Activated T-cell treated with anti-CD3 and anti-CD28 coated beads, Interleukin-2, amount 50 U/mL, for 24 hours (primary cell): ENCODE results near the gene HK1.

Experiments used
- DNase-seq: peaks from one replicate; pipeline ENCODE4 v3.0.0-alpha.2; 2020
- H3K27ac Mint-ChIP-seq: 2 replicates; pipeline ENCODE4 v1.8.0; 2020; ENCODE audit warnings: mild to moderate bottlenecking, mixed read lengths
- H3K27me3 Mint-ChIP-seq: 2 replicates; pipeline ENCODE4 v1.8.0; 2020; ENCODE audit warnings: mixed read lengths
- H3K36me3 Mint-ChIP-seq: 2 replicates; pipeline ENCODE4 v1.8.0; 2020; ENCODE audit warnings: low read depth, mixed read lengths
- H3K4me1 Mint-ChIP-seq: 2 replicates; pipeline ENCODE4 v1.8.0; 2020; ENCODE audit warnings: low read depth, mixed read lengths
- H3K4me3 Mint-ChIP-seq: 2 replicates; pipeline ENCODE4 v1.8.0; 2020; ENCODE audit warnings: mild to moderate bottlenecking, moderate library complexity, mixed read lengths
- H3K9me3 Mint-ChIP-seq: 2 replicates; pipeline ENCODE4 v1.8.0; 2020; ENCODE audit warnings: mixed read lengths

The HK1 gene

DNA sequence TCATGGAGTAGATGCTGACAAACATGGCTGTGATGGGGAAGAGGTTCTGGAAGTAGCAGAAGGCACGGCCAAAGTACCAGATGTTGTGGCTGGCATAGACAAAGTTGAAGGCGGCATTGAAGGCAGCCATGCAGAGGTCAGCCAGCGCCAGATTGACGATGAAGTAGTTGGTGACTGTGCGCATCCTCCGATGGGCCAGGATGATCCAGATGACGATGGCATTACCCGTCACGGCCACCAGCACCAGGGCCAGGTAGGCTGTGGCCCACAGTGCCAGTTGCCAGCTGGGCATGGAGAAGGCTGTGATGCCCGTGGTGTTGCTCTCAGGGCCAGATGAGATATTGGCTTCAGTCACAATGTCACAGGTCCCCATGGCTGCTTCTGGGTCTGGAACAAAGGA, 137.7 kb downstream of the HK1 start:
- Mint-ChIP-seq H3K36me3 (no peaks in the 10 kb centered on the region), H3K4me1 (no peaks in the 10 kb centered on the region), H3K27ac (no peak overlapping the region), H3K27me3 (no peaks in the 10 kb centered on the region), H3K9me3 (no peaks in the 10 kb centered on the region), H3K4me3 (no peak overlapping the region)
- DNase-seq = no peak

GRCh38 chr10:69416695-69417094, 138.4 kb downstream of the HK1 start, which contains the start of gene TACR2:
TSS of gene TACR2 (minus strand) at chr10:69416918. CDS start at chr10:69416323, 595 bp downstream.
- no peak for DNase-seq
- H3K27me3 Mint-ChIP-seq = no peaks in the 10 kb centered on the region
- no peaks in the 10 kb centered on the region for H3K9me3 Mint-ChIP-seq
- H3K4me3 Mint-ChIP-seq = no peak within 1 kb of the TSS
- H3K27ac Mint-ChIP-seq = no peak within 1 kb of the TSS
- no peaks in the 10 kb centered on the region for H3K36me3 Mint-ChIP-seq
- no peaks in the 10 kb centered on the region for H3K4me1 Mint-ChIP-seq

GRCh38 chr10:69417542-69417941, 139.2 kb downstream of the HK1 start:
- Mint-ChIP-seq H3K4me3 (no peak overlapping the region), H3K27ac (no peak overlapping the region), H3K9me3 (no peaks in the 10 kb centered on the region), H3K4me1 (peaks cover 5% of the 10 kb centered on the region), H3K36me3 (no peaks in the 10 kb centered on the region), H3K27me3 (no peaks in the 10 kb centered on the region)
- DNase-seq = no peak

- no peaks in the 10 kb centered on the region for H3K27me3 Mint-ChIP-seq
- H3K4me1 Mint-ChIP-seq = peaks cover 7% of the 10 kb centered on the region
- no peak for DNase-seq
- no peaks in the 10 kb centered on the region for H3K9me3 Mint-ChIP-seq
- H3K36me3 Mint-ChIP-seq = no peaks in the 10 kb centered on the region
- no peak overlapping the region for H3K27ac Mint-ChIP-seq
- H3K4me3 Mint-ChIP-seq = no peak overlapping the region
These were observed 139.9 kb downstream of the HK1 start for GRCh38 chr10:69418052-69418752.

GRCh38 chr10:69419096-69419743, 140.9 kb downstream of the HK1 start:
- Mint-ChIP-seq H3K36me3 (no peaks in the 10 kb centered on the region), H3K27me3 (no peaks in the 10 kb centered on the region), H3K9me3 (no peaks in the 10 kb centered on the region), H3K4me1 (peaks cover 15% of the 10 kb centered on the region), H3K4me3 (no peak overlapping the region), H3K27ac (no peak overlapping the region)
- DNase-seq = no peak

GRCh38 chr10:69419744-69420126, 141.4 kb downstream of the HK1 start:
- peaks cover 17% of the 10 kb centered on the region for H3K4me1 Mint-ChIP-seq
- H3K27ac Mint-ChIP-seq = no peak overlapping the region
- H3K4me3 Mint-ChIP-seq = no peak overlapping the region
- no peaks in the 10 kb centered on the region for H3K27me3 Mint-ChIP-seq
- no peak for DNase-seq
- H3K9me3 Mint-ChIP-seq = no peaks in the 10 kb centered on the region
- H3K36me3 Mint-ChIP-seq = no peaks in the 10 kb centered on the region

GRCh38 chr10:69421611-69422308, 143.5 kb downstream of the HK1 start:
- Mint-ChIP-seq H3K4me1 (peaks cover 37% of the 10 kb centered on the region), H3K27ac (no peak overlapping the region), H3K4me3 (no peak overlapping the region), H3K27me3 (no peaks in the 10 kb centered on the region), H3K36me3 (no peaks in the 10 kb centered on the region), H3K9me3 (no peaks in the 10 kb centered on the region)
- no peak for DNase-seq

DNA sequence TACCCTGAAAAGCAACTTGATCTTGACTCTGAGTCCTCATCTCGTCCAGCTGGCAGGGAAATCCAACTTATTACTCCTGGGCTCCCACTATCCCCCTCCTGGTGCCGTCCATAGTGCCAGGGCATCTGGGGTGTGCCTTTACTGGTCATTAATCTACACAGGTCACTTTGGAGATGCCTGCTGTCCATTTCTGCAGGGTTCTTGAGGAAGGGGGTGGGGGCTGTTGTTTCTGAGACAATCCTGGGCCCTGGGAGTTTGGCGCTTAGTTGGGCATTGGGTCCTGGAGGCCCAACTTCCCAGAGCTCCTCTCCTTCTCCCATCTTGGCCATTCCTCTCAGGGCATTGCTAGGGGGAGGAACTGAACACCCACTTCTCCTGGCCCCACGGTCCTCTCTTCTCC, 144.4 kb downstream of the HK1 start:
- DNase-seq = no peak
- Mint-ChIP-seq H3K4me1 (peaks cover 43% of the 10 kb centered on the region), H3K27me3 (no peaks in the 10 kb centered on the region), H3K9me3 (no peaks in the 10 kb centered on the region), H3K27ac (no peak overlapping the region), H3K36me3 (no peaks in the 10 kb centered on the region), H3K4me3 (no peak overlapping the region)

GRCh38 chr10:69425041-69425440, 146.7 kb downstream of the HK1 start:
- Mint-ChIP-seq H3K4me1 (peaks cover 48% of the 10 kb centered on the region), H3K9me3 (no peaks in the 10 kb centered on the region), H3K27ac (no peak overlapping the region), H3K27me3 (no peaks in the 10 kb centered on the region), H3K4me3 (no peak overlapping the region), H3K36me3 (no peaks in the 10 kb centered on the region)
- no peak for DNase-seq

GRCh38 chr10:69425511-69426298, 147.4 kb downstream of the HK1 start:
- H3K4me3 Mint-ChIP-seq = no peak overlapping the region
- H3K9me3 Mint-ChIP-seq = no peaks in the 10 kb centered on the region
- H3K4me1 Mint-ChIP-seq = peaks cover 48% of the 10 kb centered on the region
- DNase-seq = no peak
- H3K27ac Mint-ChIP-seq = no peak overlapping the region
- no peaks in the 10 kb centered on the region for H3K36me3 Mint-ChIP-seq
- no peaks in the 10 kb centered on the region for H3K27me3 Mint-ChIP-seq

DNA sequence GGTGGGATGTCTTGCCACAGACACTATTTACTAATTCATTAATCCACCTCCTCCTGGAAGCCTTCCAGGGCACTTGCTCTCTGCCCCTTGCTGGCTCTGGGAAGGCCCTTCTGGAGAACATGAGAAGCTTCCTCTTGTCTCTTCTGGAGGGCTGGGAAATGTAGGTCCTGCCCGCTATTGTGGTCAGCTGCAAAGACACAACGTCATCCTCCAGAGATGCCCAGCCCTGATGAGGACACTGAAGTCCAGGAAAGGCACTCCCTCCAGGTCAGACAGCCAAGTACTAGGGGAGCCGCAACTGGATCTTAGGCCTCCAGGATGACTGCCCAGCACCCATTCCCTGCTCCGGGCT, 148.1 kb downstream of the HK1 start:
- Mint-ChIP-seq H3K27ac (no peak overlapping the region), H3K4me1 (peaks cover 48% of the 10 kb centered on the region), H3K4me3 (no peak overlapping the region), H3K36me3 (no peaks in the 10 kb centered on the region), H3K27me3 (no peaks in the 10 kb centered on the region), H3K9me3 (no peaks in the 10 kb centered on the region)
- DNase-seq = no peak

GRCh38 chr10:69428165-69428564, 149.9 kb downstream of the HK1 start:
- H3K27ac Mint-ChIP-seq = no peak overlapping the region

DNA sequence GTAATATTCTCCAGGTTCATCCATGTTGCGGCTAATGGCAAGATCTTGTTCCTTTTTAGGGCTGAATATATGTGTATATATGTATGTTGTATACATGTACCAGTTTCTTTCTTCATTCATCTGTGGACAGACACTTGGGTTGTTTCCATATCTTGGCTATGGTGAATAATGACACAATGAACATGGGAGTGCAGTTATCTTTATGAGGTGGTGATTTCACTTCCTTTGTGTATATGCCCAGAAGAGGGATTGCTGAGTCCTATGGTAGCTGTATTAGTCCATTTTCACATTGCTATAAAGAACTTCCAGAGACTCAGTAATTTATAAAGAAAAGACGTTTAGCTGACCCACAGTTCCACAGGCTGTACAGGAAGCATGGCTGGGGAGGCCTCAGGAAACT, 155.9 kb downstream of the HK1 start:
- DNase-seq = no peak
- Mint-ChIP-seq H3K4me3 (no peak overlapping the region), H3K27ac (no peak overlapping the region), H3K9me3 (no peaks in the 10 kb centered on the region), H3K27me3 (peaks cover 4% of the 10 kb centered on the region), H3K36me3 (no peaks in the 10 kb centered on the region), H3K4me1 (no peaks in the 10 kb centered on the region)

More at GRCh38 chr10:69428165-69428564, 149.9 kb downstream of the HK1 start:
- DNase-seq = no peak
- Mint-ChIP-seq H3K36me3 (no peaks in the 10 kb centered on the region), H3K4me1 (peaks cover 42% of the 10 kb centered on the region), H3K9me3 (no peaks in the 10 kb centered on the region), H3K27me3 (no peaks in the 10 kb centered on the region), H3K4me3 (no peak overlapping the region)

DNA sequence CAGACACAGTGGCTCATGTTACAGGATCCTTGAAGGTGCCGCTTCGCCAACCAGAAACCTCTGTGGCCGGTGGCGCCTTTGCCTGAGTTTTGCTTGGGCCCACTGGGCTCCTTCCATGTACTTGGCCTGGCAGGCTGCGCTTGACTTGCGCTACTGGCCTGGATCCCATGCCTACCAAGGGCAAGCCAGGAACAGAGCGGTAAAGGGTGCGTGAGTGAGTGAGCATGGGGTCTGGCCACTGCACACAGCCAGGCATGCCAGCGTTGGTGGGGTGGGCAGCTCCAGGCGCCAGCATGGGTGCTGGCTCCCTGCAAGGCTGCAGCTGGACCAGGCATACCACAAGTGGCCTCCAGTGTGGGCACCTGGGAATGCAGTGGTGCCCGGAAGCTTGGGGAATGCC, 156.6 kb downstream of the HK1 start:
- Mint-ChIP-seq H3K27ac (no peak overlapping the region), H3K9me3 (no peaks in the 10 kb centered on the region), H3K27me3 (peaks cover 4% of the 10 kb centered on the region), H3K4me3 (no peak overlapping the region), H3K4me1 (no peaks in the 10 kb centered on the region), H3K36me3 (no peaks in the 10 kb centered on the region)
- no peak for DNase-seq
